MM.1S (cell line): ENCODE measurements around the gene MAEA.
A peak's percentile ranks its signal among the peaks of the same experiment; 100 is the strongest.

Experiments used
- DNase-seq: peaks from one replicate; pipeline ENCODE4 v3.0.0-alpha.2; 2015
- H2AFZ ChIP-seq: fragments of 300-600 bp; sonication (generic); 2 replicates; pipeline ENCODE4 v1.6.0; 2016; ENCODE audit warnings: antibody characterized with exemption, low read length
- H3F3A ChIP-seq: fragments of 300-600 bp; sonication (generic); 2 replicates; pipeline ENCODE4 v1.6.1; 2016; ENCODE audit warnings: mild to moderate bottlenecking, antibody characterized with exemption, low read length, moderate library complexity, mixed read lengths; ENCODE audit not compliant: insufficient read depth
- H3K27ac ChIP-seq: fragments of 300-600 bp; sonication (generic); 2 replicates; pipeline ENCODE4 v1.5.1; 2016; ENCODE audit warnings: mild to moderate bottlenecking, low read length
- H3K27me3 ChIP-seq: fragments of 300-600 bp; sonication (generic); replicated peaks from 2 replicates; pipeline ENCODE4 v1.6.0; 2016; ENCODE audit warnings: low read length; ENCODE audit not compliant: insufficient read depth
- H3K36me3 ChIP-seq: fragments of 300-600 bp; sonication (generic); replicated peaks from 2 replicates; pipeline ENCODE4 v1.6.1; 2016; ENCODE audit warnings: mild to moderate bottlenecking, low read length, mixed read lengths; ENCODE audit not compliant: insufficient read depth
- H3K4me1 ChIP-seq: fragments of 300-600 bp; sonication (generic); 2 replicates; pipeline ENCODE4 v1.6.1; 2016; ENCODE audit warnings: low read length, mixed read lengths
- H3K4me2 ChIP-seq: fragments of 300-600 bp; sonication (generic); 2 replicates; pipeline ENCODE4 v1.6.0; 2016; ENCODE audit warnings: low read depth, low read length
- H3K4me3 ChIP-seq: fragments of 300-600 bp; sonication (generic); 2 replicates; pipeline ENCODE4 v1.5.1; 2016; ENCODE audit warnings: low read length, mixed read lengths
- H3K79me2 ChIP-seq: fragments of 300-600 bp; sonication (generic); 2 replicates; pipeline ENCODE4 v1.6.1; 2016; ENCODE audit warnings: mixed run types, low read length, mixed read lengths
- H3K9ac ChIP-seq: fragments of 300-600 bp; sonication (generic); 2 replicates; pipeline ENCODE4 v1.6.1; 2016; ENCODE audit warnings: low read length, mixed read lengths
- H3K9me2 ChIP-seq: fragments of 300-600 bp; sonication (generic); replicated peaks from 2 replicates; pipeline ENCODE4 v1.6.1; 2016; ENCODE audit warnings: mild to moderate bottlenecking, low read length, mixed read lengths; ENCODE audit not compliant: insufficient read depth
- H3K9me3 ChIP-seq: fragments of 300-600 bp; sonication (generic); replicated peaks from 2 replicates; pipeline ENCODE4 v1.6.1; 2016; ENCODE audit warnings: mild to moderate bottlenecking, low read length, mixed read lengths; ENCODE audit not compliant: insufficient read depth
- H4K20me1 ChIP-seq: fragments of 300-600 bp; sonication (generic); 2 replicates; pipeline ENCODE4 v1.6.1; 2016; ENCODE audit warnings: mild to moderate bottlenecking, low read length, moderate library complexity, mixed read lengths; ENCODE audit not compliant: insufficient read depth
- CTCF ChIP-seq: fragments of 300-600 bp; sonication (generic); IDR thresholded peaks from 2 replicates; pipeline ENCODE4 v1.5.1; 2016; ENCODE audit warnings: antibody characterized with exemption, low read length, mixed read lengths
- EZH2 ChIP-seq: fragments of 300-600 bp; sonication (generic); optimal IDR thresholded peaks from 2 replicates; pipeline ENCODE3; 2017; ENCODE audit warnings: low read depth, mild to moderate bottlenecking, antibody characterized with exemption, low read length, mixed read lengths
- EZH2phosphoT487 ChIP-seq: fragments of 300-600 bp; sonication (generic); IDR thresholded peaks from 2 replicates; pipeline ENCODE4 v1.6.1; 2018; ENCODE audit warnings: antibody characterized with exemption, low read length

The MAEA gene

DNA sequence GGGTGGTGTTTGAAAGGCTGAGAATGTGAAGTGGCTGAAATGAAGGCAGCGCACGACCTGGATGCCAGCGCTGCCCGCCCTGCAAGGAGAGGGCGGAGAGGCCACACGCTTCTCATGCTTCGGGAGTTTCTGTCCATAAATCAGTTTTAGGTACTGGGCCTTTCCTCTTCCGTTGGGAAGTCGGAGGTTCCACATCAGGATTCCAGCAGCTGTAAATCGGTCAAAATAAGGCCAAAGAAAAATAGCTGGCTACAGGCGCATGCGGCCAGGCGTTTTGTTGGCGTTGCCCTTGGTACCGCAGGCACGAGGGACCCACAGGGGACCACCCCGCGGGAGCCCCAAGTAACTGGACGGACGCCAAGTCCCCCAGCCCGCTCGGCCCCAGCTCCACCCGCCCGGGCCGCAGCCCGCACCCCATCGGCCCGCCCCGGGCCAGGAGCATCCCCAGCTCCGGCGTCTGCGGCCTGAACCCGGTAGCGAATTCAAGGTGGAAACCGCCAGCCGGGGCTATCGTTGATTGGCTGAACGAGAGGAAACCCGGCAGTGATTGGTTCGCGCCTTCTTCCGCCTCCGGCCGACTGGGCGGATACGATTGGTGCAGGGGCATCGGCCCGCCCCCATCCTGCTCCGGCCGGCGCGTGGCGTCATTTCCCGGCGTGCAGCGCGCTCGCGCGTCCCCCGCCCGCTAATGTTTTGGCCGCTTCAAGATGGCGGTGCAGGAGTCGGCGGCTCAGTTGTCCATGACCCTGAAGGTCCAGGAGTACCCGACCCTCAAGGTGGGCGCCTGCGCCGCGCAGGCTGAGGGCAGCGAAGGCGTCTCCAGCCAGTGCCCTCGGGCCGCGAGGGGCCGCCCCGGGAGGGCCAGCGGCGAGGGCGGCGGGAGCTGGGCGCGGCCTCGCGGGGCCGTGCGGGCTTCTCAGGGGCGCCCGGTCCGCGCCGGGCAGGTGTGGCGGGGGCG, at the start of gene MAEA:
Gene MAEA (plus strand): TSS at position 685 of the 958 bp plus-strand sequence. CDS start 23 bp downstream, at position 708.
- H3K4me1 ChIP-seq: peaks cover 12% of the 10 kb centered on the region; the same call in 1 of the 2 replicates
- peaks cover 48% of the 10 kb centered on the region for H3K79me2 ChIP-seq
- peak within 1 kb of the TSS; percentile 98 for H3K4me2 ChIP-seq
- H3K27ac ChIP-seq: peak within 1 kb of the TSS; percentile 60; the same call in 1 of the 2 replicates
- TF ChIP-seq EZH2phosphoT487: no peak
- TF ChIP-seq EZH2: no peak
- no peak for TF ChIP-seq CTCF
- no peaks in the 10 kb centered on the region; the same call in 1 of the 2 replicates for H3K36me3 ChIP-seq
- H3K9ac ChIP-seq: peak within 1 kb of the TSS; percentile 96
- H3K4me3 ChIP-seq: peak within 1 kb of the TSS; percentile 93
- peak; percentile 97 for DNase-seq
- H3K9me3 ChIP-seq: no peaks in the 10 kb centered on the region
- H3F3A ChIP-seq: no peaks in the 10 kb centered on the region
- peak within 1 kb of the TSS; percentile 94 for H2AFZ ChIP-seq
- H4K20me1 ChIP-seq: no peaks in the 10 kb centered on the region; the same call in 1 of the 2 replicates
- H3K9me2 ChIP-seq: no peaks in the 10 kb centered on the region
- H3K27me3 ChIP-seq: peaks cover 4% of the 10 kb centered on the region; the same call in 1 of the 2 replicates

- H3K4me1 ChIP-seq: no peaks in the 10 kb centered on the region
- H3K27ac ChIP-seq: no peak overlapping the region
- no peaks in the 10 kb centered on the region for H3F3A ChIP-seq
- H3K36me3 ChIP-seq: peaks cover 9% of the 10 kb centered on the region; the same call in 1 of the 2 replicates
- no peak for TF ChIP-seq CTCF
- TF ChIP-seq EZH2: no peak
- TF ChIP-seq EZH2phosphoT487: no peak
- no peaks in the 10 kb centered on the region for H3K9me3 ChIP-seq
- H4K20me1 ChIP-seq: peaks cover 5% of the 10 kb centered on the region; the same call in 1 of the 2 replicates
- peaks cover 82% of the 10 kb centered on the region for H3K79me2 ChIP-seq
- no peak overlapping the region for H2AFZ ChIP-seq
- H3K27me3 ChIP-seq: no peaks in the 10 kb centered on the region
- H3K9me2 ChIP-seq: no peaks in the 10 kb centered on the region
- no peak overlapping the region for H3K9ac ChIP-seq
- no peak for DNase-seq
- H3K4me2 ChIP-seq: no peak overlapping the region
- H3K4me3 ChIP-seq: no peak overlapping the region
Observed at GRCh38 chr4:1239950-1240307, 49.8 kb upstream of the MAEA start.

DNA sequence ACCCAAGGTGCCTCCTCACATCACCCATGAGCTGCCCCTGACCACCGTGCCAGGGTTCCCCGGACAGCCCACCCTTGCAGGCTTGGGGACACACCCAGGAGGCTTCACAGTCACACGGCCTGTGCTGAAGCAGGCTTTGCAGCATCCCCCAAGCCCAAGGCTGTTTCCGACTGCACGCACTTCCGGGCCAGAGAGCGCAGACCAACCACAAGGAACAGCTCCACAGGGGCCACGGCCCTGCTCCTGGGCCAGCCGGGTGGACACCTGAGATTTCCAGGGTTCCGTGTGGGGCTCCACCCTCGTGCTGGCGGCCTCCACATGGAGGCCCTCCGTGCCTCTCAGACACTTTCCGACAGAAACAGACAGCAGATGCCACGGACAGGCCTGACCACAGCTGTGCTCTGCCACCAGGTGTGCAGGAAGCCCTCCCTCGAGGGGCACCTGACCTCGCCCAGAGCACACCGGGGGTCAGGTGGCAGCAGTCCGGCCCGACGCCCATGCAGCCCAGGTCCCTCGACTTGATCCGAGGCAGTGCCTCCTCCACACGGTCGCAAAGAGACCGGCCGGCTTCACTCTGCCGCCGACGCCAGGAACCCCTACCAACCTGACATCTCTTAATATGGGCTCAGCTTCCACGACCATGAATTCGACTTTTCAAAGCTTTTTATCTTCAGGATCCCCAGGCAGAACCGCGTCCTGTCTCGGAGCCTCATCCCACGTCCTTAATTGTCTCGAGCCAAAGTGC, 48.8 kb upstream of the MAEA start:
- Histone ChIP-seq H3K4me2 (no peak overlapping the region), H3K27ac (no peak overlapping the region), H3K9ac (no peak overlapping the region), H3K27me3 (no peaks in the 10 kb centered on the region), H3K4me1 (no peaks in the 10 kb centered on the region), H3K79me2 (peaks cover 83% of the 10 kb centered on the region), H3K4me3 (no peak overlapping the region), H3K9me2 (no peaks in the 10 kb centered on the region), H2AFZ (no peak overlapping the region), H3K36me3 (peaks cover 6% of the 10 kb centered on the region; the same call in 1 of the 2 replicates), H3F3A (no peaks in the 10 kb centered on the region), H3K9me3 (no peaks in the 10 kb centered on the region), H4K20me1 (peaks cover 10% of the 10 kb centered on the region; the same call in 1 of the 2 replicates)
- no peak for TF ChIP-seq CTCF
- TF ChIP-seq EZH2phosphoT487: no peak
- no peak for TF ChIP-seq EZH2
- no peak for DNase-seq
